PC-9 (cell line): ENCODE measurements around the gene IGFL1. TPM values are rescaled to one million over a fixed set of nuclear protein-coding genes. Genes with fewer than 3 reads are reported as not detected.
A peak's percentile ranks its signal among the peaks of the same experiment; 100 is the strongest.

Source experiments
- BruUV-seq: library from RNA; stranded (reverse); fragments of 400-500 nt; replicated peaks from 2 replicates; lab custom pipeline; 2021; lab: Mats Ljungman, UMichigan
- CTCF ChIA-PET: fragments of 300-600 bp; sonication (Branson Sonifier 250); formaldehyde crosslinking; loops from one replicate; lab custom pipeline; 2022; ENCODE audit warnings: antibody characterized with exemption; lab: Charles Lee
- POLR2A ChIA-PET: fragments of 300-600 bp; sonication (Branson Sonifier 250); formaldehyde crosslinking; loops from one replicate; lab custom pipeline; 2022; ENCODE audit warnings: antibody characterized with exemption; ENCODE audit not compliant: unreplicated experiment; lab: Charles Lee
- DNase-seq, 2 experiments: peaks; one replicate each; pipeline versions ENCODE4 v3.0.0 to v3.0.0-alpha.2; 2015 to 2022; ENCODE audit warnings: mixed read lengths in 1 of 2
- H2AFZ ChIP-seq: fragments of 200-600 bp; sonication (generic); 2 replicates; pipeline ENCODE4 v1.8.1; 2017; ENCODE audit warnings: antibody characterized with exemption
- H3F3A ChIP-seq: fragments of 200-600 bp; sonication (generic); 2 replicates; pipeline ENCODE4 v1.8.1; 2017; ENCODE audit warnings: antibody characterized with exemption, mild to moderate bottlenecking, low read depth; ENCODE audit not compliant: insufficient read depth
- H3K27ac ChIP-seq: fragments of 200-600 bp; sonication (generic); 2 replicates; pipeline ENCODE4 v1.6.1; 2016; ENCODE audit warnings: mixed run types
- H3K27me3 ChIP-seq: fragments of 200-600 bp; sonication (generic); 2 replicates; pipeline ENCODE4 v1.6.1; 2016; ENCODE audit warnings: low read depth, mixed run types; ENCODE audit not compliant: insufficient read depth
- H3K36me3 ChIP-seq: fragments of 200-600 bp; sonication (generic); 2 replicates; pipeline ENCODE4 v1.6.1; 2016; ENCODE audit warnings: low read depth, mixed run types
- H3K4me1 ChIP-seq: fragments of 200-600 bp; sonication (generic); replicated peaks from 2 replicates; pipeline ENCODE4 v1.6.1; 2016; ENCODE audit warnings: mixed run types; ENCODE audit not compliant: insufficient read depth
- H3K4me2 ChIP-seq: fragments of 200-600 bp; sonication (generic); 2 replicates; pipeline ENCODE4 v1.6.1; 2017; ENCODE audit warnings: mixed run types
- H3K4me3 ChIP-seq: fragments of 200-600 bp; sonication (generic); 2 replicates; pipeline ENCODE4 v1.6.1; 2016; ENCODE audit warnings: mixed run types
- H3K79me2 ChIP-seq: fragments of 200-600 bp; sonication (generic); 2 replicates; pipeline ENCODE4 v1.6.1; 2017; ENCODE audit warnings: low read depth, mixed run types
- H3K9me2 ChIP-seq: fragments of 200-600 bp; sonication (generic); 2 replicates; pipeline ENCODE4 v1.8.1; 2017; ENCODE audit warnings: mild to moderate bottlenecking; ENCODE audit not compliant: insufficient read depth
- H3K9me3 ChIP-seq: fragments of 200-600 bp; sonication (generic); 2 replicates; pipeline ENCODE4 v1.8.1; 2016; ENCODE audit warnings: low read depth; ENCODE audit not compliant: insufficient read depth
- H4K20me1 ChIP-seq: fragments of 200-600 bp; sonication (generic); 2 replicates; pipeline ENCODE4 v1.8.1; 2017; ENCODE audit not compliant: insufficient read depth
- EZH2 ChIP-seq: fragments of 200-600 bp; sonication (generic); IDR thresholded peaks from 2 replicates; pipeline ENCODE4 v1.8.0; 2017; ENCODE audit warnings: antibody characterized with exemption, low read depth
- intact Hi-C: fragments of 100-400 bp; cut with micrococcal nuclease; formaldehyde crosslinking; loops from one replicate; pipeline ENCODE4 v1.10.0; 2022; ENCODE audit not compliant: unreplicated experiment
- total RNA-seq: library from RNA; stranded (reverse); gene quantifications from 2 replicates; pipeline ENCODE4 v1.2.3, GENCODE V29; 2021
- TF ChIP-seq, protein P1 (sequence below): fragments of 200-600 bp; sonication (generic); conservative IDR thresholded peaks from 2 replicates; pipeline ENCODE4 v1.6.1; 2017; ENCODE audit warnings: mixed run types, antibody characterized with exemption, mild to moderate bottlenecking, moderate library complexity

The IGFL1 gene
- total RNA-seq, 1 experiment from 2014 or later: 2.6 TPM

GRCh38 chr19:46209051-46209450 lies 20.5 kb upstream of the IGFL1 start:
- DNase-seq: peak; percentile 64 to 94
- Histone ChIP-seq H4K20me1 (no peaks in the 10 kb centered on the region), H3K79me2 (no peaks in the 10 kb centered on the region), H2AFZ (no peak overlapping the region), H3K4me1 (peaks cover 91% of the 10 kb centered on the region), H3K4me2 (peak overlapping the region; percentile 75), H3F3A (peaks cover 64% of the 10 kb centered on the region), H3K27ac (peak overlapping the region; percentile 93), H3K36me3 (0 out of 2 replicates have a peak, but pooled peaks cover 10% of the 10 kb centered on the region), H3K4me3 (peak overlapping the region; percentile 35), H3K9me2 (no peaks in the 10 kb centered on the region), H3K27me3 (no peaks in the 10 kb centered on the region), H3K9me3 (no peaks in the 10 kb centered on the region; the same call in 1 of the 2 replicates)
- BruUV-seq: no TSS peak
- TF ChIP-seq, protein P1, sequence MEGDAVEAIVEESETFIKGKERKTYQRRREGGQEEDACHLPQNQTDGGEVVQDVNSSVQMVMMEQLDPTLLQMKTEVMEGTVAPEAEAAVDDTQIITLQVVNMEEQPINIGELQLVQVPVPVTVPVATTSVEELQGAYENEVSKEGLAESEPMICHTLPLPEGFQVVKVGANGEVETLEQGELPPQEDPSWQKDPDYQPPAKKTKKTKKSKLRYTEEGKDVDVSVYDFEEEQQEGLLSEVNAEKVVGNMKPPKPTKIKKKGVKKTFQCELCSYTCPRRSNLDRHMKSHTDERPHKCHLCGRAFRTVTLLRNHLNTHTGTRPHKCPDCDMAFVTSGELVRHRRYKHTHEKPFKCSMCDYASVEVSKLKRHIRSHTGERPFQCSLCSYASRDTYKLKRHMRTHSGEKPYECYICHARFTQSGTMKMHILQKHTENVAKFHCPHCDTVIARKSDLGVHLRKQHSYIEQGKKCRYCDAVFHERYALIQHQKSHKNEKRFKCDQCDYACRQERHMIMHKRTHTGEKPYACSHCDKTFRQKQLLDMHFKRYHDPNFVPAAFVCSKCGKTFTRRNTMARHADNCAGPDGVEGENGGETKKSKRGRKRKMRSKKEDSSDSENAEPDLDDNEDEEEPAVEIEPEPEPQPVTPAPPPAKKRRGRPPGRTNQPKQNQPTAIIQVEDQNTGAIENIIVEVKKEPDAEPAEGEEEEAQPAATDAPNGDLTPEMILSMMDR: no peak
- no peak for TF ChIP-seq EZH2
- POLR2A ChIA-PET: interaction anchor here (0.6 to 1.0 kb wide), 3 partner anchors 8 to 440 kb away, joined by 3 to 10 read pairs (median 3); no protein-coding TSS in a partner anchor
- intact Hi-C loops: no loop called here
- CTCF ChIA-PET: no interaction called here

DNA sequence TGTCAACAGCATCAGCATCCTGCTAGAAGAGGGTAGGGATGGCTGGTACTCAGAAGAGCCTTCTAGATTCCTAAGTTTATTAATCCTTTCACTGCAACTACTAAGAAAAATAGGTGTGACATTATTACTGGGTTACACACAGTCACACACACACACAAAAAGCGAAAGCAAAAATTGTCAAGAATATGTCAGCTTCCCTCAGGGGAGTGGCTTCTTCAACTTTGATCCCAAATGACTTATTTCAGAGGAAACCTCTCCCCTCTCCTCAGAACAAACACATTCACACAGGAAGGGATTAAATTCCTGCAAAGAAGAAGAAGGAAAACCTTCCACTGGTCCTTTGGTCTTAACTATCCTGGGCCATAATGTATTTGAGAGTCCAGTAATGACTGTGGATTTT lies 20.1 kb upstream of the IGFL1 start:
- BruUV-seq: no TSS peak
- 0 out of 2 replicates have a peak, but pooled peaks cover 10% of the 10 kb centered on the region for H3K36me3 ChIP-seq
- POLR2A ChIA-PET: interaction anchor here (0.6 to 1.0 kb wide), 3 partner anchors 9 to 440 kb away, joined by 3 to 10 read pairs (median 3); no protein-coding TSS in a partner anchor

DNA sequence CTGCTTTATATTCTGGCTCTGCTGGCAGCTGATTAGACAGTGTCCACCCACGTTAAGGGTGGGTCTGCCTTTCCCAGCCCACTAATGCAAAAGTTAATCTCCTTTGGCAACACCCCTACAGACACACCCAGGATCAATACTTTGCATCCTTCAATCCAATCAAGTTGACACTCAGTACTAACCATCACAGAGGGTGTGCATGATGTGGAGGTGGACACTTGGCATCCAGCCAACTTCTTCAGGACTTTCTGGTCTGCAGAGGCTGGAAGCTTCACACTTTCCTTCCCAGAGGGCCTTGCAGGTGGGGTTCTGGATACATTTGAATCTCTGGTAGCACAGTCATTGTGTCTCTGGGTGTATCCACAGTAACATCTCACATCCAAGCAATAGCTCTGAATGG lies 18.9 kb upstream of the IGFL1 start:
- TSS peak; percentile 79 for BruUV-seq
- Histone ChIP-seq H3K4me2 (peak overlapping the region; percentile 75), H3K27ac (peak overlapping the region; percentile 93), H3K9me3 (no peaks in the 10 kb centered on the region), H3K27me3 (no peaks in the 10 kb centered on the region), H3K9me2 (no peaks in the 10 kb centered on the region), H3F3A (peaks cover 55% of the 10 kb centered on the region), H4K20me1 (no peaks in the 10 kb centered on the region), H3K36me3 (0 out of 2 replicates have a peak, but pooled peaks cover under 1% of the 10 kb centered on the region), H3K4me1 (peaks cover 76% of the 10 kb centered on the region), H2AFZ (no peak overlapping the region), H3K79me2 (no peaks in the 10 kb centered on the region), H3K4me3 (peak overlapping the region; percentile 3; the same call in 1 of the 2 replicates)
- DNase-seq: no peak
- no peak for TF ChIP-seq EZH2
- TF ChIP-seq, protein P1: no peak
- ChIA-PET CTCF (interaction anchor here (0.6 to 1.2 kb wide), 2 partner anchors 11 to 21 kb away, joined by 3 to 9 read pairs; no protein-coding TSS in a partner anchor), POLR2A (interaction anchor here (0.6 to 1.1 kb wide), 3 partner anchors 11 to 52 kb away, joined by 3 to 8 read pairs (median 4); no protein-coding TSS in a partner anchor)
- intact Hi-C loops: loop anchor here (1.0 kb wide), 8 partner anchors 7 to 53 kb away; no protein-coding TSS in a partner anchor

More for the DNA sequence above, 20.1 kb upstream of the IGFL1 start:
- CTCF ChIA-PET: no interaction called here
- H3K9me3 ChIP-seq: no peaks in the 10 kb centered on the region; the same call in 1 of the 2 replicates
- no peak for TF ChIP-seq EZH2
- TF ChIP-seq, protein P1: no peak
- H3K4me3 ChIP-seq: peak overlapping the region; percentile 35; the same call in 1 of the 2 replicates
- no peaks in the 10 kb centered on the region for H4K20me1 ChIP-seq
- H3K79me2 ChIP-seq: no peaks in the 10 kb centered on the region
- peak overlapping the region; percentile 75 for H3K4me2 ChIP-seq
- no peak overlapping the region for H2AFZ ChIP-seq
- H3K27ac ChIP-seq: peak overlapping the region; percentile 93
- no peaks in the 10 kb centered on the region for H3K9me2 ChIP-seq
- DNase-seq: no peak
- peaks cover 59% of the 10 kb centered on the region for H3F3A ChIP-seq
- H3K27me3 ChIP-seq: no peaks in the 10 kb centered on the region
- H3K4me1 ChIP-seq: peaks cover 87% of the 10 kb centered on the region
- intact Hi-C loops: no loop called here
